ENCODE data around the gene PRR27. TPM values are rescaled to one million over a fixed set of nuclear protein-coding genes. Genes with fewer than 3 reads are reported as not detected.
A peak's percentile ranks its signal among the peaks of the same experiment; 100 is the strongest.

The PRR27 gene
- total and polyA plus RNA-seq, 2 donors = 0.05 TPM; not detected in 1

GRCh38 chr4:70177090-70177489 lies 23.1 kb downstream of the PRR27 start:
- WGBS = 88% methylated on average over 5 of the region's 5 CpGs
- H3K4me3 ChIP-seq (ENCODE audit: low read length in 2 of 2) = no peak overlapping the region
- no peaks in the 10 kb centered on the region for H3K27me3 ChIP-seq (ENCODE audit: control insufficient read depth in 2 of 2, insufficient read depth in 1 of 2, low read length in 1 of 2)
- H3K27ac ChIP-seq (ENCODE audit: low read depth in 1 of 2, low read length in 1 of 2) = no peak overlapping the region
- H3K4me1 ChIP-seq (ENCODE audit: control insufficient read depth in 2 of 2, insufficient read depth in 2 of 2, low read length in 2 of 2) = no peaks in the 10 kb centered on the region
- H3K36me3 ChIP-seq (ENCODE audit: control insufficient read depth in 2 of 2, insufficient read depth in 2 of 2, low read length in 1 of 2) = no peaks in the 10 kb centered on the region
- DNase-seq (ENCODE audit: low read depth in 6 of 9, low spot score in 9 of 9) = no peak
- no peaks in the 10 kb centered on the region for H3K9me3 ChIP-seq (ENCODE audit: control insufficient read depth in 2 of 2, insufficient read depth in 1 of 2, low read length in 1 of 2)

GRCh38 chr4:70178075-70178660 lies 24.1 kb downstream of the PRR27 start:
- no peaks in the 10 kb centered on the region for H3K36me3 ChIP-seq (ENCODE audit: control insufficient read depth in 2 of 2, insufficient read depth in 2 of 2, low read length in 1 of 2)
- H3K4me3 ChIP-seq (ENCODE audit: low read length in 2 of 2) = no peak overlapping the region
- no peaks in the 10 kb centered on the region for H3K27me3 ChIP-seq (ENCODE audit: control insufficient read depth in 2 of 2, insufficient read depth in 1 of 2, low read length in 1 of 2)
- H3K27ac ChIP-seq (ENCODE audit: low read depth in 1 of 2, low read length in 1 of 2) = no peak overlapping the region
- no peaks in the 10 kb centered on the region for H3K4me1 ChIP-seq (ENCODE audit: control insufficient read depth in 2 of 2, insufficient read depth in 2 of 2, low read length in 2 of 2)
- no peak for DNase-seq (ENCODE audit: low read depth in 6 of 9, low spot score in 9 of 9)
- no peaks in the 10 kb centered on the region for H3K9me3 ChIP-seq (ENCODE audit: control insufficient read depth in 2 of 2, insufficient read depth in 1 of 2, low read length in 1 of 2)
- WGBS = 71% methylated on average over 5 of the region's 5 CpGs

- WGBS = 71% methylated on average over 2 of the region's 2 CpGs
These were observed 25.8 kb downstream of the PRR27 start for GRCh38 chr4:70179811-70180210.

GRCh38 chr4:70181864-70182263 lies 27.8 kb downstream of the PRR27 start:
- Histone ChIP-seq H3K9me3 (ENCODE audit: control insufficient read depth in 2 of 2, insufficient read depth in 1 of 2, low read length in 1 of 2) (no peaks in the 10 kb centered on the region), H3K27ac (ENCODE audit: low read depth in 1 of 2, low read length in 1 of 2) (no peak overlapping the region), H3K4me1 (ENCODE audit: control insufficient read depth in 2 of 2, insufficient read depth in 2 of 2, low read length in 2 of 2) (no peaks in the 10 kb centered on the region), H3K36me3 (ENCODE audit: control insufficient read depth in 2 of 2, insufficient read depth in 2 of 2, low read length in 1 of 2) (no peaks in the 10 kb centered on the region), H3K4me3 (ENCODE audit: low read length in 2 of 2) (no peak overlapping the region), H3K27me3 (ENCODE audit: control insufficient read depth in 2 of 2, insufficient read depth in 1 of 2, low read length in 1 of 2) (peaks cover 0 to under 1% of the 10 kb centered on the region in 2 donors)
- 71% methylated on average over 1 of the region's 1 CpG for WGBS
- DNase-seq (ENCODE audit: low read depth in 6 of 9, low spot score in 9 of 9) = no peak

More at GRCh38 chr4:70179811-70180210, 25.8 kb downstream of the PRR27 start:
- Histone ChIP-seq H3K9me3 (ENCODE audit: control insufficient read depth in 2 of 2, insufficient read depth in 1 of 2, low read length in 1 of 2) (no peaks in the 10 kb centered on the region), H3K27ac (ENCODE audit: low read depth in 1 of 2, low read length in 1 of 2) (no peak overlapping the region), H3K36me3 (ENCODE audit: control insufficient read depth in 2 of 2, insufficient read depth in 2 of 2, low read length in 1 of 2) (no peaks in the 10 kb centered on the region), H3K27me3 (ENCODE audit: control insufficient read depth in 2 of 2, insufficient read depth in 1 of 2, low read length in 1 of 2) (no peaks in the 10 kb centered on the region), H3K4me3 (ENCODE audit: low read length in 2 of 2) (no peak overlapping the region), H3K4me1 (ENCODE audit: control insufficient read depth in 2 of 2, insufficient read depth in 2 of 2, low read length in 2 of 2) (no peaks in the 10 kb centered on the region)
- no peak for DNase-seq (ENCODE audit: low read depth in 6 of 9, low spot score in 9 of 9)

GRCh38 chr4:70182517-70183167 lies 28.6 kb downstream of the PRR27 start:
- Histone ChIP-seq H3K27me3 (ENCODE audit: control insufficient read depth in 2 of 2, insufficient read depth in 1 of 2, low read length in 1 of 2) (peaks cover 0 to 2% of the 10 kb centered on the region in 2 donors), H3K9me3 (ENCODE audit: control insufficient read depth in 2 of 2, insufficient read depth in 1 of 2, low read length in 1 of 2) (no peaks in the 10 kb centered on the region), H3K36me3 (ENCODE audit: control insufficient read depth in 2 of 2, insufficient read depth in 2 of 2, low read length in 1 of 2) (no peaks in the 10 kb centered on the region), H3K4me3 (ENCODE audit: low read length in 2 of 2) (no peak overlapping the region), H3K27ac (ENCODE audit: low read depth in 1 of 2, low read length in 1 of 2) (no peak overlapping the region), H3K4me1 (ENCODE audit: control insufficient read depth in 2 of 2, insufficient read depth in 2 of 2, low read length in 2 of 2) (no peaks in the 10 kb centered on the region)
- 80% methylated on average over 2 of the region's 2 CpGs for WGBS
- DNase-seq (ENCODE audit: low read depth in 6 of 9, low spot score in 9 of 9) = no peak

- WGBS = 49% methylated on average over 6 of the region's 6 CpGs
- Histone ChIP-seq H3K27ac (ENCODE audit: low read depth in 1 of 2, low read length in 1 of 2) (no peak overlapping the region), H3K36me3 (ENCODE audit: control insufficient read depth in 2 of 2, insufficient read depth in 2 of 2, low read length in 1 of 2) (no peaks in the 10 kb centered on the region), H3K4me3 (ENCODE audit: low read length in 2 of 2) (no peak overlapping the region), H3K4me1 (ENCODE audit: control insufficient read depth in 2 of 2, insufficient read depth in 2 of 2, low read length in 2 of 2) (no peaks in the 10 kb centered on the region), H3K27me3 (ENCODE audit: control insufficient read depth in 2 of 2, insufficient read depth in 1 of 2, low read length in 1 of 2) (peaks cover 0 to 2% of the 10 kb centered on the region in 2 donors), H3K9me3 (ENCODE audit: control insufficient read depth in 2 of 2, insufficient read depth in 1 of 2, low read length in 1 of 2) (no peaks in the 10 kb centered on the region)
- DNase-seq (ENCODE audit: low read depth in 6 of 9, low spot score in 9 of 9) = peak in 4 of 9 donors; percentile 3 to 20 (median 10)
These were observed 29.3 kb downstream of the PRR27 start for GRCh38 chr4:70183168-70183939.

- Histone ChIP-seq H3K4me1 (ENCODE audit: control insufficient read depth in 2 of 2, insufficient read depth in 2 of 2, low read length in 2 of 2) (no peaks in the 10 kb centered on the region), H3K4me3 (ENCODE audit: low read length in 2 of 2) (no peak overlapping the region), H3K36me3 (ENCODE audit: control insufficient read depth in 2 of 2, insufficient read depth in 2 of 2, low read length in 1 of 2) (no peaks in the 10 kb centered on the region), H3K27ac (ENCODE audit: low read depth in 1 of 2, low read length in 1 of 2) (no peak overlapping the region), H3K27me3 (ENCODE audit: control insufficient read depth in 2 of 2, insufficient read depth in 1 of 2, low read length in 1 of 2) (peaks cover 0 to 2% of the 10 kb centered on the region in 2 donors), H3K9me3 (ENCODE audit: control insufficient read depth in 2 of 2, insufficient read depth in 1 of 2, low read length in 1 of 2) (no peaks in the 10 kb centered on the region)
- no peak for DNase-seq (ENCODE audit: low read depth in 6 of 9, low spot score in 9 of 9)
- 62% methylated on average over 1 of the region's 1 CpG for WGBS
These were observed 29.9 kb downstream of the PRR27 start for GRCh38 chr4:70183940-70184246.

- no peak overlapping the region for H3K27ac ChIP-seq (ENCODE audit: low read depth in 1 of 2, low read length in 1 of 2)
- 92% methylated on average over 1 of the region's 1 CpG for WGBS
- H3K36me3 ChIP-seq (ENCODE audit: control insufficient read depth in 2 of 2, insufficient read depth in 2 of 2, low read length in 1 of 2) = no peaks in the 10 kb centered on the region
- peaks cover 0 to 2% of the 10 kb centered on the region in 2 donors for H3K27me3 ChIP-seq (ENCODE audit: control insufficient read depth in 2 of 2, insufficient read depth in 1 of 2, low read length in 1 of 2)
- DNase-seq (ENCODE audit: low read depth in 6 of 9, low spot score in 9 of 9) = no peak
- no peaks in the 10 kb centered on the region for H3K4me1 ChIP-seq (ENCODE audit: control insufficient read depth in 2 of 2, insufficient read depth in 2 of 2, low read length in 2 of 2)
- no peak overlapping the region for H3K4me3 ChIP-seq (ENCODE audit: low read length in 2 of 2)
- no peaks in the 10 kb centered on the region for H3K9me3 ChIP-seq (ENCODE audit: control insufficient read depth in 2 of 2, insufficient read depth in 1 of 2, low read length in 1 of 2)
These were observed 33.2 kb downstream of the PRR27 start for GRCh38 chr4:70187216-70187615.

- DNase-seq (ENCODE audit: low read depth in 6 of 9, low spot score in 9 of 9) = no peak
These were observed 36.5 kb downstream of the PRR27 start for GRCh38 chr4:70190579-70190978.

More at GRCh38 chr4:70190579-70190978, 36.5 kb downstream of the PRR27 start:
- WGBS = 97% methylated on average over 1 of the region's 1 CpG
- no peak overlapping the region for H3K27ac ChIP-seq (ENCODE audit: low read depth in 1 of 2, low read length in 1 of 2)
- H3K27me3 ChIP-seq (ENCODE audit: control insufficient read depth in 2 of 2, insufficient read depth in 1 of 2, low read length in 1 of 2) = peaks cover 0 to 2% of the 10 kb centered on the region in 2 donors
- H3K36me3 ChIP-seq (ENCODE audit: control insufficient read depth in 2 of 2, insufficient read depth in 2 of 2, low read length in 1 of 2) = no peaks in the 10 kb centered on the region
- no peaks in the 10 kb centered on the region for H3K4me1 ChIP-seq (ENCODE audit: control insufficient read depth in 2 of 2, insufficient read depth in 2 of 2, low read length in 2 of 2)
- no peak overlapping the region for H3K4me3 ChIP-seq (ENCODE audit: low read length in 2 of 2)
- H3K9me3 ChIP-seq (ENCODE audit: control insufficient read depth in 2 of 2, insufficient read depth in 1 of 2, low read length in 1 of 2) = no peaks in the 10 kb centered on the region

Measured in thymus (tissue), 11 donors.